Chondrocyte (in vitro differentiated cells): Measurements from ENCODE around the gene ALK. TPM values are rescaled to one million over a fixed set of nuclear protein-coding genes. Genes with fewer than 3 reads are reported as not detected.

Experiments
- DNase-seq: peaks from one replicate; pipeline ENCODE4 v3.0.0; 2021; ENCODE audit warnings: mixed read lengths, low spot score
- H3K27ac Mint-ChIP-seq: one replicate; pipeline ENCODE4 v1.8.0; 2021; ENCODE audit warnings: mild to moderate bottlenecking, moderate library complexity, mixed read lengths; ENCODE audit not compliant: unreplicated experiment
- H3K27me3 Mint-ChIP-seq: 2 replicates; pipeline ENCODE4 v1.8.0; 2021; ENCODE audit warnings: low read depth, mixed read lengths
- H3K36me3 Mint-ChIP-seq: 2 replicates; pipeline ENCODE4 v1.8.0; 2021; ENCODE audit warnings: low read depth, mixed read lengths
- H3K4me1 Mint-ChIP-seq: 2 replicates; pipeline ENCODE4 v1.8.0; 2021; ENCODE audit warnings: low read depth, mild to moderate bottlenecking, mixed read lengths
- H3K4me3 Mint-ChIP-seq: one replicate; pipeline ENCODE4 v1.8.0; 2021; ENCODE audit warnings: mild to moderate bottlenecking, moderate library complexity, mixed read lengths; ENCODE audit not compliant: unreplicated experiment
- H3K9me3 Mint-ChIP-seq: 2 replicates; pipeline ENCODE4 v1.8.0; 2021; ENCODE audit warnings: low read depth, mixed read lengths
- CTCF ChIP-seq: fragments of 200-600 bp; sonication (generic); IDR thresholded peaks from 2 replicates; pipeline ENCODE4 v1.5.0; 2021; ENCODE audit warnings: antibody characterized with exemption, mild to moderate bottlenecking, moderate library complexity
- total RNA-seq: library from RNA; stranded (reverse); gene quantifications from 3 replicates; pipeline ENCODE4 v1.2.1, GENCODE V29; 2021

ALK gene
- total RNA-seq, 1 donor from 2014 or later: 0.07 TPM

- no peak for TF ChIP-seq CTCF
- Mint-ChIP-seq H3K9me3 (no peaks in the 10 kb centered on the region), H3K4me3 (no peak overlapping the region), H3K36me3 (no peaks in the 10 kb centered on the region), H3K27ac (no peak overlapping the region), H3K27me3 (peaks cover 33% of the 10 kb centered on the region), H3K4me1 (no peaks in the 10 kb centered on the region)
- no peak for DNase-seq
Measured at GRCh38 chr2:29368659-29369040, 552.7 kb downstream of the ALK start.

GRCh38 chr2:29367986-29368658 is 553.3 kb downstream of the ALK start:
- no peak overlapping the region for H3K27ac Mint-ChIP-seq
- no peaks in the 10 kb centered on the region for H3K36me3 Mint-ChIP-seq
- no peaks in the 10 kb centered on the region for H3K4me1 Mint-ChIP-seq
- no peak for DNase-seq
- H3K9me3 Mint-ChIP-seq: no peaks in the 10 kb centered on the region
- no peak overlapping the region for H3K4me3 Mint-ChIP-seq
- peaks cover 34% of the 10 kb centered on the region for H3K27me3 Mint-ChIP-seq
- TF ChIP-seq CTCF: no peak

GRCh38 chr2:29363111-29363510 is 558.3 kb downstream of the ALK start:
- no peak overlapping the region for H3K4me3 Mint-ChIP-seq
- H3K27ac Mint-ChIP-seq: no peak overlapping the region
- no peak for DNase-seq
- H3K27me3 Mint-ChIP-seq: peaks cover 21% of the 10 kb centered on the region
- no peaks in the 10 kb centered on the region for H3K36me3 Mint-ChIP-seq
- no peaks in the 10 kb centered on the region for H3K4me1 Mint-ChIP-seq
- TF ChIP-seq CTCF: no peak
- no peaks in the 10 kb centered on the region for H3K9me3 Mint-ChIP-seq

- no peaks in the 10 kb centered on the region for H3K36me3 Mint-ChIP-seq
- no peak overlapping the region for H3K27ac Mint-ChIP-seq
- no peak for TF ChIP-seq CTCF
- no peak overlapping the region for H3K4me3 Mint-ChIP-seq
- peaks cover 21% of the 10 kb centered on the region for H3K27me3 Mint-ChIP-seq
- no peaks in the 10 kb centered on the region for H3K9me3 Mint-ChIP-seq
- no peak for DNase-seq
- H3K4me1 Mint-ChIP-seq: no peaks in the 10 kb centered on the region
Measured at GRCh38 chr2:29361231-29361630, 560.2 kb downstream of the ALK start.

- H3K4me1 Mint-ChIP-seq: no peaks in the 10 kb centered on the region
- no peaks in the 10 kb centered on the region for H3K9me3 Mint-ChIP-seq
- H3K36me3 Mint-ChIP-seq: no peaks in the 10 kb centered on the region
- H3K27me3 Mint-ChIP-seq: peaks cover 19% of the 10 kb centered on the region
- no peak for TF ChIP-seq CTCF
- DNase-seq: no peak
- H3K27ac Mint-ChIP-seq: no peak overlapping the region
- H3K4me3 Mint-ChIP-seq: no peak overlapping the region
Measured at GRCh38 chr2:29360016-29360784, 561.2 kb downstream of the ALK start.
